ENCODE data around the gene SCO2. TPM values are rescaled to one million over a fixed set of nuclear protein-coding genes. Genes with fewer than 3 reads are reported as not detected.

Gene SCO2
- polyA plus RNA-seq, 3 donors, result 39.5 to 101 (median 69.6) TPM

DNA sequence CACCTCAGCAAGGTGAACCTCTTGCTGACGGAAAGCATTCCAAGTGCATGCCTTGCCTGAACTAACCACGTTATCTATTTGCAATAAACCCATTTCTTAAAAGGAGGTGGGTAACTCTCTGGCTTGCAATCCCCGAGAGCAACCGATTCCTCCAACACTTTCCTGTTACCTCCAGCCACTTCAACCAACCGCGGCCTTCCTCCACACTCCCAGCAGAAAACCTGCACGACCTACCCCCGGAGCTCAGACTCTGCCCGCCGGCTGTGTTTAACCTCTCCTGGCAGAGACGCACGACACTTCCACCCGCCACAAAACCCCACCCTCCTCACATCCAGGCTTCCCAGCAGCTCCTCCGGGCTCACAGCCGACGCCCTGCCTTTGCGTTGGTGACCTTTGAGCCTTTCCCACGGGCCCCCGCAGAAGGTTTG lies 708 bp downstream of the SCO2 start:
- DNase-seq, result peak in 1 of 3 donors; percentile 9

DNA sequence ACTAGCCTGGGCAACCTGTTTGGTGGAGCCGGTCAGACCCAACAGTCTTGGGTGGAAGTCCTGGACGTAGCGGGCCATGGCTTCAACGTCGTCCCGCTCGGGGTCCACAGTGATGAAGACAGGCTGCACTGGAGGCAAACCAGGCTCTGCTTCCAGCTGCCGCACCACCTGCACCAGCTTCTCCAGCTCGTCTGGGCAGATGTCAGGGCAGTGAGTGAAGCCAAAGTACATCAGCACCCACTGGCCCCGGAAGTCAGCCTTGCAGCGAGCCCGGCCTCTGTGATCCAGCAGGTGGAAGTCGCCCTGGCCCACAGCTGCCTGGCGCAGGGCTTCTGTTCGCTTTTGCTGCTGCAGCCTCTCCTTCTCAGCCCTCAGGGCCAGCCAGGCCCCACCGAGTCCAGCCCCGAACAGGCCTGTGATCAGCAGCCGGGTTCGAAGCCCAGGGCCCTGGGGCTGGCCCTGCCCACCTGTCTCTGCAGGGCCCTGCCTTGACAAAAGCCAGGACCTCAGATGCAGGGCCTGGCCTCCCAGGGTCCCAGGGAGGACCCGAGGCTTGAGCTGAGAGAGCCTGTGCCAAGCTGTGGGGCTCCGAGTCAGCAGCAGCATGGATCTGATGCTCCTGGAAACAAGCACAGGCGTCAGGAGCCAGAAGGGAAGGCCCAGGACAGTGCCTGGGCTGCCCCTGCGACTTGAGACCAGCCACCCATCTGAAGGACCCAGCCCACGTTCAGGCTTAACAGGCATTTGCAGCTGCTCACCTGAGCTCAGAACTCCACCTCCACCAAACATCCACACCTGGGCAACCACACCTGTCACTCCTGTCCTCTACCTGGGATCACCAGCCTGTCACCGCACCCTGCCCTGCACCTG lies 1.4 kb downstream of the SCO2 start:
- H4K20me1 ChIP-seq (ENCODE audit: insufficient read depth, low read length), result peaks cover 80% of the 10 kb centered on the region
- peaks cover 47 to 60% of the 10 kb centered on the region in 2 donors for H3K36me3 ChIP-seq (replicated peaks in 1 of 2; ENCODE audit: control insufficient read depth in 1 of 2, insufficient read depth in 2 of 2, low read length in 2 of 2)
- H3K27me3 Mint-ChIP-seq (ENCODE audit: low read depth in 3 of 3), result no peaks in the 10 kb centered on the region
- 94% methylated on average over 25 of the region's 25 CpGs for WGBS (ENCODE audit: insufficient coverage)
- H3K27ac ChIP-seq (ENCODE audit: low read depth in 1 of 2, low read length in 2 of 2), result peak overlapping the region; percentile 60 to 100
- no peaks in the 10 kb centered on the region for H3K9me3 ChIP-seq (replicated peaks in 1 of 2; ENCODE audit: control insufficient read depth in 1 of 2, insufficient read depth in 1 of 2, low read length in 2 of 2)
- peaks cover 30% of the 10 kb centered on the region for H3K4me1 Mint-ChIP-seq
- TF ChIP-seq, protein P1, sequence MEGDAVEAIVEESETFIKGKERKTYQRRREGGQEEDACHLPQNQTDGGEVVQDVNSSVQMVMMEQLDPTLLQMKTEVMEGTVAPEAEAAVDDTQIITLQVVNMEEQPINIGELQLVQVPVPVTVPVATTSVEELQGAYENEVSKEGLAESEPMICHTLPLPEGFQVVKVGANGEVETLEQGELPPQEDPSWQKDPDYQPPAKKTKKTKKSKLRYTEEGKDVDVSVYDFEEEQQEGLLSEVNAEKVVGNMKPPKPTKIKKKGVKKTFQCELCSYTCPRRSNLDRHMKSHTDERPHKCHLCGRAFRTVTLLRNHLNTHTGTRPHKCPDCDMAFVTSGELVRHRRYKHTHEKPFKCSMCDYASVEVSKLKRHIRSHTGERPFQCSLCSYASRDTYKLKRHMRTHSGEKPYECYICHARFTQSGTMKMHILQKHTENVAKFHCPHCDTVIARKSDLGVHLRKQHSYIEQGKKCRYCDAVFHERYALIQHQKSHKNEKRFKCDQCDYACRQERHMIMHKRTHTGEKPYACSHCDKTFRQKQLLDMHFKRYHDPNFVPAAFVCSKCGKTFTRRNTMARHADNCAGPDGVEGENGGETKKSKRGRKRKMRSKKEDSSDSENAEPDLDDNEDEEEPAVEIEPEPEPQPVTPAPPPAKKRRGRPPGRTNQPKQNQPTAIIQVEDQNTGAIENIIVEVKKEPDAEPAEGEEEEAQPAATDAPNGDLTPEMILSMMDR (IDR thresholded peaks at IDR 0.05), result no peak
- H3K27ac Mint-ChIP-seq, result peak overlapping the region in 5 of 7 donors; percentile 46 to 86 (median 76)
- peaks cover 45% of the 10 kb centered on the region for H3K79me2 ChIP-seq (ENCODE audit: insufficient read depth, low read length)
- H3K4me3 ChIP-seq (replicated peaks in 1 of 3; ENCODE audit: low read depth in 2 of 3, low read length in 3 of 3), result peak overlapping the region in 2 of 3 experiments; percentile 47 to 99
- H3K4me3 Mint-ChIP-seq, result peak overlapping the region; percentile 73 to 78
- no peaks in the 10 kb centered on the region for H3K27me3 ChIP-seq (ENCODE audit: control insufficient read depth in 2 of 2, insufficient read depth in 2 of 2, low read length in 2 of 2)
- peaks cover 0 to 1% (median 0%) of the 10 kb centered on the region in 7 donors for H3K9me3 Mint-ChIP-seq
- H3K4me1 ChIP-seq (ENCODE audit: control insufficient read depth in 1 of 2, insufficient read depth in 2 of 2, low read length in 2 of 2), result peaks cover 36 to 53% of the 10 kb centered on the region in 2 donors
- H3K4me2 ChIP-seq (replicated peaks; ENCODE audit: extremely low read depth, low read length, poor library complexity, severe bottlenecking), result peak overlapping the region; percentile 95
- peak in 1 of 3 donors; percentile 14 for DNase-seq
- no peak overlapping the region for H2AFZ ChIP-seq (ENCODE audit: insufficient read depth, low read depth, low read length, poor library complexity, severe bottlenecking)
- H3K36me3 Mint-ChIP-seq, result peaks cover 39 to 69% of the 10 kb centered on the region in 2 donors
- H3K9ac ChIP-seq (ENCODE audit: insufficient read depth, low read length, poor library complexity, severe bottlenecking), result peak overlapping the region; percentile 100
- intact Hi-C loops (cut with micrococcal nuclease), result no loop called here

More for the DNA sequence above, 708 bp downstream of the SCO2 start:
- Mint-ChIP-seq H3K27me3 (ENCODE audit: low read depth in 3 of 3) (no peaks in the 10 kb centered on the region), H3K9me3 (no peaks in the 10 kb centered on the region), H3K4me1 (peaks cover 30% of the 10 kb centered on the region), H3K4me3 (peak overlapping the region; percentile 73 to 78), H3K27ac (peak overlapping the region; percentile 46 to 86 (median 76)), H3K36me3 (peaks cover 37 to 69% of the 10 kb centered on the region in 2 donors)
- peak overlapping the region; percentile 60 to 100 for H3K27ac ChIP-seq (ENCODE audit: low read depth in 1 of 2, low read length in 2 of 2)
- H3K4me2 ChIP-seq (replicated peaks; ENCODE audit: extremely low read depth, low read length, poor library complexity, severe bottlenecking), result peak overlapping the region; percentile 95
- WGBS (ENCODE audit: insufficient coverage), result 7% methylated on average over 19 of the region's 19 CpGs
- H3K79me2 ChIP-seq (ENCODE audit: insufficient read depth, low read length), result peaks cover 52% of the 10 kb centered on the region
- no peaks in the 10 kb centered on the region for H3K9me3 ChIP-seq (replicated peaks in 1 of 2; ENCODE audit: control insufficient read depth in 1 of 2, insufficient read depth in 1 of 2, low read length in 2 of 2)
- H3K9ac ChIP-seq (ENCODE audit: insufficient read depth, low read length, poor library complexity, severe bottlenecking), result peak overlapping the region; percentile 100
- no peaks in the 10 kb centered on the region for H3K27me3 ChIP-seq (ENCODE audit: control insufficient read depth in 2 of 2, insufficient read depth in 2 of 2, low read length in 2 of 2)
- H4K20me1 ChIP-seq (ENCODE audit: insufficient read depth, low read length), result peaks cover 86% of the 10 kb centered on the region
- peaks cover 46 to 58% of the 10 kb centered on the region in 2 donors for H3K36me3 ChIP-seq (replicated peaks in 1 of 2; ENCODE audit: control insufficient read depth in 1 of 2, insufficient read depth in 2 of 2, low read length in 2 of 2)
- H3K4me1 ChIP-seq (ENCODE audit: control insufficient read depth in 1 of 2, insufficient read depth in 2 of 2, low read length in 2 of 2), result peaks cover 39 to 60% of the 10 kb centered on the region in 2 donors
- no peak overlapping the region for H2AFZ ChIP-seq (ENCODE audit: insufficient read depth, low read depth, low read length, poor library complexity, severe bottlenecking)
- TF ChIP-seq, protein P1 (IDR thresholded peaks at IDR 0.05), result no peak
- H3K4me3 ChIP-seq (replicated peaks in 1 of 3; ENCODE audit: low read depth in 2 of 3, low read length in 3 of 3), result peak overlapping the region; percentile 47 to 99 (median 72)
- intact Hi-C loops (cut with micrococcal nuclease), result loop anchor here (5.0 kb wide), 3 partner anchors 38 to 98 kb away; partner anchors contain the start of genes CHKB (in 2 of the 2) and SYCE3 (in 1 of the 2)
